CD4-positive, alpha-beta T cell treated with Interleukin-6 for 4 hours (primary cell): ENCODE data around the gene CPEB1.

ENCODE experiments used
- DNase-seq: peaks from one replicate; pipeline ENCODE4 v3.0.0-alpha.2; 2020; ENCODE audit warnings: mixed read lengths

The CPEB1 gene

DNA sequence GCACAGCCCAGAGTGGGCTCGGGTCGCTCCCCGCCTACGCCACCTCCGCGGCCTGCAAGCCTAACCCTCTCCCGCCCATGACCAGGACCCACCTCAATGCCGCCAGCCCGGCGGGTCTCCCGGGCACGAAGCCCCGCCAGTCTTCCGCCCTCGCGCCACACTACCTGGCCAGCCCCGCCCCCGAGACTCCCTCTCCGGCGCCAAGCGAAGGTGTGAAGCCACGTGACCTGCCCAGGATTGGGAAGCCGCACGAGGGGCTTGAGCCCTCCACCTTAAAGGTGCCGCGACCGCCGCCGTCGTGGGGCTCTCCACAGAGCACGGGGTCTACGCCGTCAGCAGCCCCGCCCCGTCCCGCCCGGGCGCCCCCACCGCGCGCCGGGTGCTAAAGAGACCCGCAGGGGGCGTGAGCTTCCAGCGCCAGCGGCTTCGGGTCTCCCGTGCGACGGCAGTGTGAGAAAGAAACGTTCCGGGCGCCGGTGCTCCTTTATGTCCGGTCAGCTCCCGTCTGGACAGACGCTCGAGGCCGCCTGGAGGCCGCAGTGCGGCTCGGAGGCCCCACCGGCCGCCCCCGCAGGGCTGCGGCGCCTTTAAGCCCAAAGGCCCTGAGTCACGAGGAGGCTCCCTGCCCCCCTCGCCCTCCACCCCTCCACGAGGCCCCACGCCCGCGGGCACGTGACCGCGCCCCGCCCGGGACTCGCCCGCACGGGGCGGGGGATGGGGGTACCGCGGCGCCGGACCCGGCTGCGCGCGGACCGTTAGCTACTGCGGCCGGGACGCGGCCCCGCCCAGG, at the start of gene CPEB1:
Gene CPEB1 (minus strand): TSS at position 319 of the 790 bp plus-strand sequence. CDS start 18,904 bp downstream, outside the sequence.
- peak; percentile 47 for DNase-seq

DNA sequence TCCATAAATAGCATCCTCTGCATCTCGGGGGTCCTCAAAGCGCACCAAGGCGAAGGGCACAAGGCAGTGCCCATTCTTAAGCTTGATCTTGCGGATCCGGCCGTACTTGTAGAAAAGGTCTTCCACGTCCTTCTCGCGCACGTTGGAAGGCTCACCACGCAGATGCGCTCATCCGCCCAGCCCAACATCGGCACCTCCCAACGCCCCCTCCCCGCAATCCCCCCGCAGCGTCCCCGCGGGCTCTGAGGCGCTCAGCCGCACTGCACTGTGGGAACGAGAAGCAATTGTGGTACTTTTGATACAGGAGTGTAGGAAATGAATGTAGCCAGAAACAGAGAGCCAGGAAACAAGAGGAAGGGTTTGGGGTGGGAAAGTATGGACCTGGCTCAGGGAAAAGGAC, 45.0 kb upstream of the CPEB1 start:
- no peak for DNase-seq

DNA sequence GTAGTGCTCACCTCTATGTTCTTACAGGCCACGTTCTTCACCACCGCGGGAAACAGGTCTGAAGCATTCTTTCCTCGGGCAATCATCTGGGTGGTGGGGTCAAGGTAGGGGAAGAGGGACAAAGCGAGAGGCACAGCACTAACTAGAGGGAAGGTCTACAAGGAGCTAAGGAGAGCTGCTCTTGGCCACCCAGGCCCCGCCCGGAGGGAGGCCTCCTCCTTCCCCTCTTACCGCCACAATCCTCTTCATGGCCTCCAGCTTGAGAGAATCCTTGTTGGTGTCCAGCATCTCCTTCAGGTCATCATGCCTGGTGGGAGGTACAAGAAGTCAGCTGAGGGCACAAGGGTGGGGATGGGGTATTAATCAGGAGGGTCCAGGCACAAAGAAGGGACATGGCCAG, 42.0 kb upstream of the CPEB1 start:
- no peak for DNase-seq

DNA sequence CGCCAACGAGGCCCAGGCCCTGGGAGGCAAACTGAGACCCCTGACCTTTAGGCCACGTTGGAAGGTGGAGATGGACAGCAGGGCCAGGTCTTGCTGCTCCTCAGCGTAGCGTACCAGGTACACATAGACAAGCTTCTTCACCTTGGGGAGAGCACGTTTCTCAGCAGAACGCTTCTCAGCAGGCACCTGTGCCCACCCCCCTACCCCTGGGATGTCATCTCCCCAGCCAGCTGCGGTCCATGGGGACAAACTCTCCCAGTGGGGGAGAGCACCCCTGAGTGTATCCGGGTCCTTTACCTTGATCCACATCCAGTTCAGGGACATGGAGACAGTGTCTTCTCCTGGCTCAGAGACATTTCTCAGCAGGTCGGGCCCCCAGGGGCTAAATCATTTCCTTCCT, 41.5 kb upstream of the CPEB1 start:
- DNase-seq, result no peak

DNA sequence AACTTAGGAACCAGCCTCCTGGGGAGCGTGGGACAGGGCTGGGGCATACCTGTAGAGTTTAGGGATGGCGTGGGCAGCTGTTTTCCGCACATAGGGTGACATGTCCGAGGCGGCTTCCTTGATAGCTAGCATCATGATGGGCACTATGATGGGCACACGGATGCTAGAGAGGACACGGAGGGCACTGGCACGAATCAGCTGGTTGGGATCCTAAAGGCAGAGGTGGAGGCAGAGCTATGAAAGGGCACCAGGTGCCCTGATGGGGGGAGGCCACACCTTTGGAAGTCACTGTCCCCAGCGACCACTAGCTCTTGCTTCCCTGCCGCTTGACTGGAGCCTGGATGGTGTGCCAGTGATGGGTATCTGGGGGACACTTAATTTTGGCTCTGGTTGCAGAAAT, 34.2 kb upstream of the CPEB1 start:
- no peak for DNase-seq

DNA sequence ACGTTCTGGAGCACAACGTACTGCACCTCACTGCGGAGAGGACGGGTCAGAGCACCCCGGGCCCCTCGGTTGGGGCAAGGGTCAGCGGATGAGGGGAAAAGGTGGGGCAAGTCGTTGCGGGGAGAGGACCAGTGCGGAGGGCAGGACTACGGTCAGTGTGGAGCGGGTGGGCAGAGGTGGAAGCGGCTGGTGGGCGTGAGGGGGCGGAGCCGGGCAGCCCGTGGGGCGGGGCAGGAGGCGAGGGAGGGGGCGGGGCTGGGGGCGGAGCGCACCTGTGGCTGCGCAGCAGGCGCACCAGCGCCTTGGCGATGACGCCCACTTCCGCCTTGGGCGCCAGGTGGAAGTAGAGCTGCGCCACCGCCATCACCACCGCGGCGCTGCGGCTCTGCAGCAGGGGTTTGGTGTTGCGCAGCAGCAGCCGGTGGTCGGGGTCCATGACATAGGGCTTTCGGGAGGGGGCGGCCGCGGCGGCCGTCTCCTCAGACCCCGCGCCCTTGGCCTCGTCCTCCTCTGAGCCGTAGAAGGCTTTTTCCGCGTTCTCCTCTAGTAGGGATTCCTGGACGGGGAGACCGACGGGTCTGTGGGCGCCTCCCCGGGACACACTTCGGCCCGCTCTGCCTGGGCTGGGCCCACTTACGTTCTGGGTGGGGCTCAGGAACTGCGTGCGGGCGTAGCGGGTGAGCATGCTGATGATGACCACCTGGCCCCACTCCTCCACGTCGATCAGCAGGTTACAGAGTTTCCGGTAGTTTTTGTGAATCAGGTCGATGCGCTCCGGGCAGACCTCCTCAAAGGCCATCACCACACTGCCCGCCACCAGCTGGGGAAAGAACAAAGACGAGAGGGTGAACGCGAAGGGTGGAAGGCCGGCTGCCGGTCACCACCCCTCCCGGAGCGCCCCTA, 33.3 kb upstream of the CPEB1 start:
- peak; percentile 90 for DNase-seq

DNA sequence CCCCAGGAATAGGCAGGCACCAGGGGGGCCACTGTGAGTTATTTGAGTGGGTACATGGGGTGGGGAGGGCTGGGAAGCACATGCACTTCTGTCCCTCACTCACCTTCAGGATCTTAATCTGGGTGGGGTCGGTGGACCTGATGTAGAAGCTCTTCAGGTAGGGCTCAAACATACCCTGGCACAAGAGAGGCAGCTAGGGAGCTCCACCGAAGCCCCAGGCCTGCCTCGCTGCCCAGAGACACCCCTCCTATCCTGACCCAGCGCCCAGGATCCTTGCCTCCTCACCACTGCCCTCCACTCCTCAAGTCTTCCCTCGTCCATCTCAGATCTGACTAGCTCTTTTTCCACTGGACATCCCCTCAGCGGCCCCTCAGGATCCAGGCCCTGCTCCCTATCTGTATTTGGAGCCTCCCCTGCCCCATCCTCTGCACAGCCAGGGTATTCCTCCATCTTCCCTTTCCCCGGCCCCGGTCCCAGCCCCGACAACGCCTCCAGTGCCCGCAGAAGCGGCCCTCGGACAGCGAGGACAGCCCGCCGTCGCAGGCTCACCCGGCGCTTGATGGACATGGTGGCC, 32.5 kb upstream of the CPEB1 start:
- no peak for DNase-seq

DNA sequence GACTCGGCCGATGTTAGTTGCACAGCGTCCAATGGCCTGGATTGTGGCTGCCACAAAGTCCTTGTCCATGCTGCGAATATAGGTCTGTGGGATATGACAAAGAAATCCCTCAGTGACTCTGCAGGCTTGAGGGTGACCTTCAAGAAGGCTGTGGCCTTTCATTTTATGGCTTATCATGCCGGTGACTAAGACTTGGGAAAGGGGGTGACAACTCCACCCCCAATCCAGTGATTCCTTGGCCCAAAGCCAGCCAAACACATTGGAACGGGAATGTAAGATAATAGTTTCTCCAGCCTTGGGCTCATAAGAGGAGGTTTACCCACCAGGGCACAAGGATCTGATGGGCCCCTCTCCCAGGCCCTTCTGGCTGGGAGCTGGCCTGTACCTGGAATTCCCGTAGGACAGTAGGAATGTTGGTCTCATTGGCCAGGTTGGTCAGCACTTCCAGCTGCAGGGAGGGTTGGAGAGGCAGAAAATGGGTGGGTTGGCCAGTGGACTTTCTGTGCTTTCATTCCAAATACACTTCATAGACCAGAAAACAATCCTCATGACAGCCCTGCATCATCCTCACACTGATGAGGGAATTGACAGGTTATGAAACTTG, 30.7 kb upstream of the CPEB1 start:
- DNase-seq, result no peak

DNA sequence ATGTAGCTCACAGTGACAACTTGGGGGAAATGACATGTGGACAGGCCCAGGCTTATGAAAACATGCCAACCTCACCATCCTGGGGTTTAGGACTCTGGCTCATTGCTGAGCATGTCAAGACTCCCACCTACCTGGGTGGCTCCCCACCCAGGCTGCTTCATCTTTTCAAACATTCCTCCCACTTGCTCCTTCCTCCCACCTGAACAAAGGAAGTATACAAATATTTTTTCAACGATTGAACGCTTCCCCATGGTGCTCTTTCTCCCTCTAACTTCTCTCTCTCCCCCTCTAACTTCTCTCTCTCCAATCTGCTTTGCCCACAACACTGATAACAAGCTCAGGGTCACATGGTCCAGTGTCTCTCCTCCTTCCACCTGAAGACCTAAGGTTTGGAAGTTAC, 27.7 kb upstream of the CPEB1 start:
- no peak for DNase-seq

DNA sequence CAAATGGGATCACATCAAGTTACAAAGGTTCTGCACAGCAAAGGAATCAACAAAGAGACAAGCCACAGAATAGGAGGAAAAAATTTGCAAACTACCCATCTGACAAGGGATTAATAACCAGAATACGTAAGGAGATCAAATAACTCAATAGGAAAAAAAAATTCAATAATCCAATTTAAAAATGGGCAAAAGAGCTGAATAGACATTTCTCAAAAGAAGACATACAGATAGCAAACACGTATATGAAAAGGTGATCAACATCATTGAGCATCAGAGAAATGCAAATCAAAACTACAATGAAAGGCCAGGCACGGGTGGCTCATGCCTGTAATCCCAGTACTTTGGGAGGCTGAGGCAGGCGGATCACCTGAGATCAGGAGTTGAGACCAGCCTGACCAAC, 23.5 kb upstream of the CPEB1 start:
- DNase-seq, result no peak

DNA sequence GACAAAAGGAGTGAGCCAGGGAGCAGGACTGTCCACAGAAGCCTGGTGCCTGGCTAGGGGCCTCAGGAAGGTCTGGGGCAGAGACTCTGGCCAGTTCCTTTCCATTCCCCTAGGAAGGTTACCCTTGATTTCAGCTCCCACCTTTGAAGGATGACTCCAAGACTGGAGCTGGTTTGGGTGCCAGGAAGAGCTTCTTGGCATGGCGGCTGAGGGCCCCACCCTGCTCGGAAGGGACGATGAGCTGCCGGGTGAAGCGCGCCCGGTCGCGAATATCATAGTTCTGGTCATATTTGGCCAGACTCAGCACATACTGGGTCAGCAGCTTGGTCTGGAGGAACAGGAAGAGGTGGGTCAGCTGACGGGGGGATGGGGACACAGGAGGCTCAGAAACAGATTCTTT, 19.4 kb upstream of the CPEB1 start:
- no peak for DNase-seq

DNA sequence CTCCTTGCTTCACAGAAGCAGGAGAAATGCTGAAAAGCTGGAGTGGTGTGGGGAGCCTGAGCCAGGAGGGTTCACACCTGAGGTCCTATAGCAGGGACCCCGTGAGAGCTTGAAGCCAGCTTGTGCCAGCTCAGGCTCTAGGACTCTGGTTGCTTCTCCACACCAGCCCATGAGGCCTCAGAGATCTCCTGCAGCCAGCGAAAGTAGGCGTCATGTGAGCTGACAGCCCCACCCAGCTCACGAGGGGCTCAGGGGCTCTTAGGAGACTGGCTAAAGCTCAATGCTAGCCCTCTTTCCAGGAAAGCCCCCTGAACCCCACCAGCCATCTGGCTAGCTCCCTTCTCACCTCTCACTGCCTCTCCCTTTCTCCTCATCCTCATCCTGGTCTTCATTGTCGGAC, 16.9 kb upstream of the CPEB1 start:
- no peak for DNase-seq

DNA sequence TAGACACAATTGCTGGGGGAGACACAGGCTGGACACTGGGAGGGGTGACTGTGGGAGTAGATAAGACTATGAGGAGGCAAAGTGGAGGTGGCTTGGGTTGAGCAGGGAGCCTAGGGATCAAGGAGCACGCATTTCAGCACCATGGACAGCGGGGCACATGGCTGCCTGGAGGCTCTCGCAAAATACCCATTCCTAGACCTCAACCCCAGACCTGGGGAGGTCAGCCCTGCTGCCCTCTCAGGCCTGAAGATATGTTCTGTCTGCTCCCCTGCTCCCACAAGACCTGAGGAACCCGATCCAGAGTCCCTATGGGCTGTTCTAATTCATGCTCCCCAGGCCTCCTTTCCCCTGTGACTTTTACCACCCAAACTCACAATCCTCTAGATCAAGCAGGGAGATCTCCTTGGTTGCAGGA, 16.0 kb upstream of the CPEB1 start:
- peak; percentile 42 for DNase-seq

DNA sequence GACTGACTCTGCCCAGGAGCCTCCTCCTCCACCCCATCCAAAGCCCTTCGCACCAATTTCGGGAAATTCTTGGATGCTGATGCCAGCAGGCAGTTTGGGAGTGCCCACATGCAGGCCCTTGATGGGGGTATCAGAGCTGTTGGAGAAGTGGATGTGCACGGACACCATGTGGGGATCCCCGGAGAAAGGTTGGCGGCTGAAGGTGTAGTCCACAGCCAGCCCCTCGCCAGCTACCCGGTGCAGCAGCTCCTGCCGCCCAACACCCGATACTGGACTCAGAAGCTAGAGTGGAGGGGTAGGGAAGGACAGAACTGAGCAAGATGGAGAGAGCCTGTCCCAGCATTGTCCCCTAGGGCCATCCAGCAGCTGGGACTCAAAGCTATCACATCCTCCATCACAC, 15.5 kb upstream of the CPEB1 start:
- no peak for DNase-seq

DNA sequence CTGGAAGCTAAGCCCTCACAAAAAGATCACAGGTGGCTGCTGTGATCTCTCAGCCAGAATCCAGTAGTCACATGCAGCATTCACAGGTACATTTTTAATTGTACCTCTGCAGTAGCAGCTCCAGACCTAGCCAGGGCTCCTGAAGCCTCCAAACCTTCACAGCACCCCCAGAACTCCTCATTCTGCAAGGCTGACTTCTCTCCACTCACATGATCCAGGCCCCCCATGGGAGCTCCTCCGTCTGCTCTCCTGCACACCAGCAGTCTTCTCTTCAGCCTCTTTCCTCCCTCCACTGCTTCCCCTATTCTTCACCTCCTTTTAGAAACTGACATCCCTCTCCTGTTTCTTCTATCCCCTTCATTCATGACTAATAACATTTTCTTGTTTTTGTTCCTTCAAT, 13.2 kb upstream of the CPEB1 start:
- no peak for DNase-seq

DNA sequence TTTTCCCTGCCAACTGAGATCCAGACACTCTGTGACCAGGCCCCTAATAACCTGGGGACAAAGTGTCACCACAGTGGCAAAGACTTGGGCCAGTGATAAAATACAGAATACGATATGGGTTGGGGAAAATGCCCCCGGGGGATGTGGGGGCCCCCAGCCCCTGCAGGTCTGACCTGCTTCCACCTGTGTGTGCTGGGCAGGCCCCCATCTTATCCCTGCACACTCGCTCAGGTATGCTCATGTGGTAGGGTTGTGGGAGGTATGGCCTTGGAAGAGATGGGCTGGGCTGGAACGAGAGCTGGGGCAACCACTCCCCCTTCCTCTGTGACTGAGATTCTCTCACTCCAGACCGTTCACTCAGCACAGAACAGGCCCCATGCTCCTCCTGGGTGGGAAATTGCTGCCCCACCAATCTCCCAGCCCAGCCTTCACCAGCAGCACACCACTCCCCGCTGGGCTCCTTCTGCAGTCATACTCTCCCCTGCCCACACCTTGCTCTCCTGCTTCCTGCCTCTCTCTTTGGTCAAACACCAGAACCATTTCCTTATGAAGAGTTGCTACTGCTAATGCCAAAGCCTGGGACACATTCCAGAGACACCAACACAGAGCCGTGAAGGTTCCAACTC, 9.6 kb upstream of the CPEB1 start:
- DNase-seq, result no peak

DNA sequence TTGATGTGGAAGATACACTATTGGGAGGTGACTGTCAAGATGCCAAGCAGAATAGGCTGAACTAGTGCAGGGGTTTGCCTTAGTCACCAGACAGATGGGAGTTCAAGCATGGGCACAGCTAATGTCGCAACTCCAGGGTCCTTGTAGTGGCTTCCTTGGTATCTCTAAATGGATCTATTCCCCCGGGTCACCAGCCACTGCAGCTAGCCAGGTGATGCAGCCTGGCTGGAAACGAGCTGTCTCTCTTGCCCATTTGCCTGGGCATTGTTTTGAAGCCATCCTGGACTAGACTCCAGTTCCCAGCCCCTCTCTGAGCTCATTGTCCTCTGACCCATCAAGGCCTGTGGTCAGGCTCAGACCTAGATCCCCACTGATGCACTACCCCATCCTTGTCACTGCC, 8.4 kb upstream of the CPEB1 start:
- DNase-seq, result no peak

DNA sequence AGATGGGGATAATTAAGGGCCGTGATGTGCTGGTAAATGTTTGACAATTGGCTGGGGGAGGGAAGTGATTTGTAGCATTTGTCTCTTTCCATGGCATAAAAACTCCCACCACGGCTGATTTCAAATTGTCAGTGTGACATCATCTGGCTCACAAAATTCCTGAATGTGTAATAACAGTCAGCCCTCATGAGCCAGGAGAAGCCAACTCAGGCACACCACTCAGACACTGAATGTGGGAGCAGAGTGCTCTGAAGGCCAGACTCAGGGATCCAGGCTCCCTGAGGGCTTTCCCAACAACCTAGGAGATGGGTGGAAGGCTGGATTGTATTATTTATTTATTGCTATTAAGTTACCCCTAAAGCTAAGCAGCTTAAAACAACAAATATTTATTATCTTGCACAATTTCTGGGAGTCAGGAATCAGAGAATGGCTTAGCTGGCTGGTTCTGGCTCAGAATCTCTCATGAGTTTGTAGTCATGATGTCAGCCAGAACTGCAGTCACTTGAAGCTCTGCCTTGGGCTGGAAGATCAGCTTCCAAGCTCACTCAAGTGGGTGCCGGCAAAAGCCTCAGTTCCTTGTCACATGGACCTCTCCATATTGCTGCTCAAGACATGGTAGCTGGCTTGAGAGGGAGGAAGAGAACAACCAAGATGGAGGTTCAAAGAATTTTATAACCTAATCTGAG, 6.5 kb upstream of the CPEB1 start:
- no peak for DNase-seq

DNA sequence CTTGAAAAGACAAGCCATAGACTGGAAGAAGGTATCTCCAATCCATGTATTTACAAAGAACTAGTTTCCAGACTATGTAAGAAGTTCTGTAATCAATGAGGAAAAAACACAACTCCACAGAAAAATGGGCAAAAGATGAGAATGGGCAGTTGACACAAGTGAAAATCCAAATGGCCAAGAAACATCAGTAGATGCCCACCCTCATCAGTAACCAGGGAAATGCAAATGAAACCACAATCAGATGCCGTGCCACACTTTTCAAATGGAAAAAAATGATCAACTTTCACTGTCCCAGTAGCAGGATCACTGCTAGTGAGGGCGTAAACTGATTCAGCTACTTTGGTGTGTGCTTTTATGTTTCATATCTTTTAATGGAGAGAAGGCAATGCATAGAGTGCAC, 4.5 kb upstream of the CPEB1 start:
- DNase-seq, result no peak

DNA sequence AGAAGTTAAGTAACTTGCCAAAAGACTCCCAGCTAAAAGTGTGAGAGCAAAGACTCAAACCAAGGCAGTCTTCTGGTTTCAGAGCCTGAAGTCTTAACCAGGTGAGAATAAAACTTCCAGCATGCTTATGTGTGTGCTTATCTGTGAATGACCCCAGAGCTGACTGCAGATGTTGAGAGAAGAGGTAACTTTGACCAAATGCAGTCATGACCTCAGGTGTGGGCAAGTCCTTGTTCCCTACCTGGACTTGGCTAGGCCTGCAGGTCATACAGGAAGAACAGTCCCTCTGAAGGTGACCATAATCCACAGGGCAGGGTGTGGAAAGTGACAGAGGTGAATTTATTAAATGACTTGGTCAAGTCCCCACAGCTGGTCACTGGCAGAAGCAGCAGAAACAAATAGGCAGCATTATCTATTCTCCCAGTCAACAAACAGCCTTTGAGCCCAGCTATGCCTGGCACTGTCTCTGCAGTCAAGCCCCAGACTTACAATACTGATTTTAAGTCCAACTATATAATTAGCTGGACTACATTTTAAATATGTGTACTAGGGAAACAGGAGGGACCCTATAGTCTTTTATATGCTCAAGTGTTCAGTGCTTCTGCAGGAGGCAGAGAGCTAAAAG, 3.0 kb upstream of the CPEB1 start:
- DNase-seq, result no peak

DNA sequence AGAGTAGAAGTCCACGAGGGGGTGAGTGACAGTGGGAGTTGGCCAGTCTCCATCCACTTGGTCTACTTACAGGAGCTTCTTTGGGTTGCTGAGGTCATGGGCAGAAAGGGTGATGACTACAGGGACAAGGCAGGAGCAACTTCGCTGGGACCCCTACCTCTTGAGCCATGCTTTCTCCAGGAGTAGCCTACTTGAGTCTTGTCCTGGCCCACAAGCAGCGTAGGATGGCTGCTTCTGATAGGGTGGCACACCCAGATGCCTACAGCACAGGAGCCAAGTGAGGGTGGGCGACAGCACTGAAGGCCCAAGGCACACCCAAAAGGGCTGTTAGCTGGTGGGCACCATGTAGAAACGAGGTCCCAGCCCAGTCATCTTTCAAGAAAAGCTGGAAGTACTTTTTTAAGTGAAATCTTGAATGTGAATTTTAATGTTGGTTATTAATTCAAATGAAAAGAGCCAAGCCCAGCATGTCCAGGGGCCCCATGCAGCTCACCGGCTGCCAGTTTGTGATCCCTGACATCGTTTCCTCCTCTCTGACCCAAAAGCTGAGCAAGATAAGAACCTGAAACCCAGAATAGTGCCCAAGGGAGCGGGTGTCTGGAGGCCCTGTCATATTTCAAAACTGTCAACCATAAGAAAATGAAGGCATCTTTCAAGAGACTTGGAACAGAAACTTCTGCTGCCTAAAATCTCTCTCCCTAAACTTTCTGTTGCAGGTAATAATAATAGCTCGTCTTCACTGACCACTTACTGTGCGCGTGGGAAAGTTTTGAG, 2.2 kb upstream of the CPEB1 start:
- DNase-seq, result no peak
